GM10248 (cell line): ENCODE results near the gene CXCL5.
"Not testable (repeated sequence)": the region's sequence is repeated elsewhere in the genome, so short reads cannot be mapped to it uniquely, and the experiment has no call there.

Experiments
- CTCF ChIA-PET: fragments of 300-600 bp; sonication (Branson Sonifier 250); formaldehyde crosslinking; extraction: SDS; loops from one replicate; lab custom pipeline; 2021; ENCODE audit warnings: antibody characterized with exemption; lab: Yijun Ruan, JAX
- POLR2A ChIA-PET: fragments of 350-650 bp; sonication (Branson Sonifier 250); formaldehyde crosslinking; extraction: SDS; loops from one replicate; lab custom pipeline; 2020; ENCODE audit warnings: antibody characterized with exemption; lab: Yijun Ruan, JAX
- DNase-seq: peaks from one replicate; pipeline ENCODE4 v3.0.0; 2012; ENCODE audit errors: extremely low spot score
- CTCF ChIP-seq: IDR thresholded peaks from 2 replicates; pipeline ENCODE4 v1.5.1; 2012; ENCODE audit warnings: mild to moderate bottlenecking, low read depth; ENCODE audit errors: extremely low read depth, missing control alignments, control extremely low read depth

The CXCL5 gene

GRCh38 chr4:73952352-73952751 lies 46.1 kb downstream of the CXCL5 start:
- ChIA-PET CTCF (no interaction called here), POLR2A (no interaction called here)
- no peak for DNase-seq

GRCh38 chr4:73950376-73950920 lies 48.0 kb downstream of the CXCL5 start:
- DNase-seq, POLR2A ChIA-PET, CTCF ChIA-PET: not testable (repeated sequence)

More at GRCh38 chr4:73952352-73952751, 46.1 kb downstream of the CXCL5 start:
- no peak for TF ChIP-seq CTCF

GRCh38 chr4:73948990-73949706 lies 49.3 kb downstream of the CXCL5 start:
- no peak for TF ChIP-seq CTCF
- POLR2A ChIA-PET, result no interaction called here
- CTCF ChIA-PET, result no interaction called here
- no peak for DNase-seq

- DNase-seq, result no peak
- POLR2A ChIA-PET, result no interaction called here
- CTCF ChIA-PET, result interaction anchor here (0.9 kb wide), 1 partner anchor 88 kb away, joined by 3 read pairs; no protein-coding TSS in a partner anchor
- TF ChIP-seq CTCF, result no peak
Observed at GRCh38 chr4:73948291-73948690, 50.2 kb downstream of the CXCL5 start.

- no peak for TF ChIP-seq CTCF
- DNase-seq, result no peak
- POLR2A ChIA-PET, result no interaction called here
- CTCF ChIA-PET, result interaction anchor here (0.9 kb wide), 1 partner anchor 88 kb away, joined by 3 read pairs; no protein-coding TSS in a partner anchor
Observed at GRCh38 chr4:73947239-73947985, 51.1 kb downstream of the CXCL5 start.

GRCh38 chr4:73945674-73946449 lies 52.6 kb downstream of the CXCL5 start:
- CTCF ChIA-PET, result no interaction called here

More at GRCh38 chr4:73945674-73946449, 52.6 kb downstream of the CXCL5 start:
- no peak for TF ChIP-seq CTCF
- no peak for DNase-seq
- POLR2A ChIA-PET, result no interaction called here
